H1 (cell line): ENCODE data around the gene RAN. TPM values are rescaled to one million over a fixed set of nuclear protein-coding genes. Genes with fewer than 3 reads are reported as not detected.

Experiments used
- CTCF ChIA-PET: fragments of 300-600 bp; sonication (Branson Sonifier 250); formaldehyde crosslinking; loops from one replicate; lab custom pipeline; 2021; ENCODE audit not compliant: partially characterized antibody; lab: Charles Lee
- POLR2A ChIA-PET: fragments of 300-600 bp; sonication (Branson Sonifier 250); formaldehyde crosslinking; loops from one replicate; lab custom pipeline; 2021; ENCODE audit warnings: inconsistent platforms; ENCODE audit not compliant: partially characterized antibody; lab: Charles Lee
- DNase-seq, 2 experiments: peaks; one replicate each; pipeline versions ENCODE4 v3.0.0 to v3.0.0-alpha.2; 2010 to 2022; ENCODE audit warnings: low spot score in 2 of 2, low read depth in 1 of 2, mixed read lengths in 1 of 2
- FAIRE-seq: peaks from 2 replicates; lab custom pipeline; 2011; peaks lifted over from hg19 to GRCh38; lab: Jason Lieb, UNC
- H2AFZ ChIP-seq: 2 replicates; pipeline ENCODE4 v1.8.1; 2012; ENCODE audit warnings: low read length, inconsistent platforms
- H2AK5ac ChIP-seq: 2 replicates; pipeline ENCODE4 v1.6.1; 2013; ENCODE audit warnings: low read depth, low read length
- H2BK120ac ChIP-seq: replicated peaks from 2 replicates; pipeline ENCODE3; 2013; ENCODE audit warnings: low read depth, low read length, inconsistent platforms
- H2BK12ac ChIP-seq: 2 replicates; pipeline ENCODE4 v1.6.1; 2013; ENCODE audit warnings: low read depth, low read length
- H2BK15ac ChIP-seq: 2 replicates; pipeline ENCODE4 v1.6.1; 2013; ENCODE audit warnings: low read length
- H2BK20ac ChIP-seq: 2 replicates; pipeline ENCODE4 v1.6.1; 2013; ENCODE audit warnings: low read length
- H2BK5ac ChIP-seq: 2 replicates; pipeline ENCODE4 v1.6.1; 2013; ENCODE audit warnings: low read depth, low read length
- H3K14ac ChIP-seq: 2 replicates; pipeline ENCODE4 v1.6.1; 2013; ENCODE audit warnings: inconsistent platforms; ENCODE audit not compliant: insufficient read length
- H3K18ac ChIP-seq: 2 replicates; pipeline ENCODE4 v1.6.1; 2013; ENCODE audit warnings: low read length; ENCODE audit errors: extremely low read depth
- H3K23ac ChIP-seq: 2 replicates; pipeline ENCODE4 v1.6.1; 2013; ENCODE audit warnings: inconsistent platforms; ENCODE audit not compliant: insufficient read length
- H3K23me2 ChIP-seq: 2 replicates; pipeline ENCODE4 v1.6.1; 2013; ENCODE audit warnings: low read depth, low read length
- H3K27ac ChIP-seq: 2 replicates; pipeline ENCODE4 v1.6.1; 2011; ENCODE audit warnings: low read depth, low read length, inconsistent platforms
- H3K27me3 ChIP-seq, 4 experiments: replicated peaks in 1 of 4; 1 replicate in 1 of 4; 2 replicates in 3 of 4; pipeline versions ENCODE4 v1.6.1 to v1.8.1; 2011 to 2013; ENCODE audit warnings: low read length in 3 of 4, mild to moderate bottlenecking in 3 of 4, inconsistent platforms in 2 of 4, mixed read lengths in 2 of 4, moderate library complexity in 1 of 4; ENCODE audit not compliant: control insufficient read depth in 3 of 4, insufficient read depth in 3 of 4; ENCODE audit errors: extremely low read depth in 1 of 4
- H3K36me3 ChIP-seq, 4 experiments: 2 replicates each; pipeline versions ENCODE4 v1.6.1 to v1.8.1; 2011 to 2013; ENCODE audit warnings: mild to moderate bottlenecking in 4 of 4, low read length in 3 of 4, moderate library complexity in 2 of 4, control low read depth in 1 of 4, inconsistent platforms in 1 of 4; ENCODE audit not compliant: insufficient read depth in 4 of 4, control insufficient read depth in 2 of 4
- H3K4ac ChIP-seq: replicated peaks from 2 replicates; pipeline ENCODE3; 2013; ENCODE audit warnings: low read length, low read depth, mixed read lengths, inconsistent platforms; ENCODE audit not compliant: insufficient read length
- H3K4me1 ChIP-seq, 4 experiments: replicated peaks in 1 of 4; 1 replicate in 1 of 4; 2 replicates in 3 of 4; pipeline versions ENCODE4 v1.6.1 to v1.8.1; 2011 to 2013; ENCODE audit warnings: low read length in 3 of 4, inconsistent platforms in 2 of 4, mixed read lengths in 1 of 4; ENCODE audit not compliant: insufficient read depth in 4 of 4, control insufficient read depth in 3 of 4
- H3K4me2 ChIP-seq, 2 experiments: 2 replicates each; pipeline versions ENCODE4 v1.6.1 to v1.8.1; 2011 to 2013; ENCODE audit warnings: low read depth in 2 of 2, low read length in 2 of 2, control low read depth in 1 of 2, inconsistent platforms in 1 of 2, mild to moderate bottlenecking in 1 of 2; ENCODE audit not compliant: insufficient read depth in 1 of 2
- H3K4me3 ChIP-seq, 4 experiments: fragments of 200-600, 300-600 bp in 1 of 4; sonication (generic), shearing (Covaris generic), sonication (Bioruptor Twin) in 1 of 4; 2 replicates each; pipeline versions ENCODE4 v1.5.1 to v1.8.1; 2011 to 2016; ENCODE audit warnings: low read length in 4 of 4, low read depth in 3 of 4, control low read depth in 2 of 4, inconsistent platforms in 2 of 4, mild to moderate bottlenecking in 2 of 4, mixed read lengths in 1 of 4, moderate library complexity in 1 of 4; ENCODE audit not compliant: insufficient read depth in 2 of 4; ENCODE audit errors: extremely low read depth in 1 of 4
- H3K56ac ChIP-seq: replicated peaks from 2 replicates; pipeline ENCODE3; 2013; ENCODE audit warnings: low read depth, mild to moderate bottlenecking, mixed read lengths, low read length, inconsistent platforms; ENCODE audit not compliant: insufficient read length
- H3K79me1 ChIP-seq: 2 replicates; pipeline ENCODE4 v1.6.1; 2013; ENCODE audit warnings: low read depth, low read length, control low read depth
- H3K79me2 ChIP-seq, 2 experiments: 2 replicates each; pipeline versions ENCODE4 v1.6.1 to v1.8.1; 2012 to 2013; ENCODE audit warnings: low read length in 2 of 2, mild to moderate bottlenecking in 2 of 2, inconsistent platforms in 1 of 2; ENCODE audit not compliant: insufficient read depth in 2 of 2, control insufficient read depth in 1 of 2
- H3K9ac ChIP-seq, 4 experiments: replicated peaks in 1 of 4; 1 replicate in 1 of 4; 2 replicates in 3 of 4; pipeline versions ENCODE4 v1.6.1 to v1.8.1; 2011 to 2013; ENCODE audit warnings: low read depth in 3 of 4, low read length in 3 of 4, control low read depth in 2 of 4, mild to moderate bottlenecking in 2 of 4, moderate library complexity in 2 of 4, inconsistent platforms in 1 of 4; ENCODE audit errors: extremely low read depth in 1 of 4
- H3K9me3 ChIP-seq, 2 experiments: 2 replicates each; pipeline versions ENCODE4 v1.6.1 to v1.8.1; 2012 to 2013; ENCODE audit warnings: mild to moderate bottlenecking in 2 of 2, moderate library complexity in 2 of 2, control low read depth in 1 of 2, inconsistent platforms in 1 of 2, low read depth in 1 of 2, low read length in 1 of 2, mixed read lengths in 1 of 2; ENCODE audit not compliant: insufficient read depth in 2 of 2
- H4K20me1 ChIP-seq, 2 experiments: replicated peaks in 1 of 2; 2 replicates each; pipeline versions ENCODE3 to v1.8.1; 2011 to 2013; ENCODE audit warnings: inconsistent platforms in 2 of 2, low read length in 2 of 2, mild to moderate bottlenecking in 1 of 2; ENCODE audit not compliant: insufficient read depth in 2 of 2, control insufficient read depth in 1 of 2
- H4K5ac ChIP-seq: 2 replicates; pipeline ENCODE4 v1.6.1; 2013; ENCODE audit warnings: low read length, low read depth, mixed read lengths, inconsistent platforms; ENCODE audit not compliant: insufficient read length
- H4K8ac ChIP-seq: 2 replicates; pipeline ENCODE4 v1.8.0; 2013; ENCODE audit warnings: mild to moderate bottlenecking, moderate library complexity, low read length, inconsistent platforms; ENCODE audit not compliant: insufficient read depth; ENCODE audit errors: extremely low read depth
- H4K91ac ChIP-seq: replicated peaks from 2 replicates; pipeline ENCODE3; 2013; ENCODE audit warnings: low read length, mixed read lengths, inconsistent platforms; ENCODE audit not compliant: insufficient read length
- BRCA1 ChIP-seq: IDR thresholded peaks from 2 replicates; pipeline ENCODE4 v1.6.1; 2012; ENCODE audit warnings: low read depth, low read length, improper control_type of control experiment
- CBX5 ChIP-seq: fragments of 300-800, 300-1000 bp; sonication (generic); IDR thresholded peaks from 2 replicates; pipeline ENCODE4 v1.7.1; 2016; ENCODE audit warnings: antibody characterized with exemption, low read length, low read depth
- CHD1 ChIP-seq: IDR thresholded peaks from 2 replicates; pipeline ENCODE4 v1.6.1; 2012; ENCODE audit warnings: low read depth, low read length, improper control_type of control experiment
- EP300 ChIP-seq, 2 experiments: IDR thresholded peaks; 1 replicate in 1 of 2; 2 replicates in 1 of 2; pipeline ENCODE4 v1.6.1; 2011 to 2012; ENCODE audit warnings: low read depth in 2 of 2, low read length in 2 of 2, mild to moderate bottlenecking in 2 of 2, borderline replicate concordance in 1 of 2, inconsistent platforms in 1 of 2, moderate library complexity in 1 of 2
- NANOG ChIP-seq: IDR thresholded peaks from 2 replicates; pipeline ENCODE4 v1.6.1; 2011; ENCODE audit warnings: low read length, low read depth, mild to moderate bottlenecking, inconsistent platforms; ENCODE audit not compliant: insufficient read depth, poor library complexity, severe bottlenecking
- RBBP5 ChIP-seq: IDR thresholded peaks from 2 replicates; pipeline ENCODE4 v1.7.1; 2012; ENCODE audit warnings: low read depth, mild to moderate bottlenecking, inconsistent platforms, low read length, moderate library complexity, borderline replicate concordance
- SP2 ChIP-seq: IDR thresholded peaks from 2 replicates; pipeline ENCODE4 v1.6.1; 2012; ENCODE audit warnings: mild to moderate bottlenecking, low read length, inconsistent platforms
- SP4 ChIP-seq: IDR thresholded peaks from 2 replicates; pipeline ENCODE4 v1.6.1; 2012; ENCODE audit warnings: low read length, inconsistent platforms
- TEAD4 ChIP-seq: IDR thresholded peaks from 2 replicates; pipeline ENCODE4 v1.6.1; 2012; ENCODE audit warnings: low read depth, low read length, inconsistent platforms, mixed read lengths
- WGBS, 2 experiments: shearing (Covaris generic) in 1 of 2; methylation state at CpG; one replicate each; pipeline versions ENCODE4 v1.1.6 to v1.1.7; 2013 to 2015; ENCODE audit warnings: low lambda C conversion rate in 2 of 2, mixed read lengths in 2 of 2, inconsistent platforms in 1 of 2, low coverage in 1 of 2, missing lambda C conversion rate in 1 of 2; ENCODE audit not compliant: insufficient replicate concordance in 2 of 2, insufficient coverage in 1 of 2, insufficient read length in 1 of 2; ENCODE audit errors: extremely low coverage in 1 of 2, missing lambda C conversion rate in 1 of 2; 5-methylcytosine and 5-hydroxymethylcytosine counted together
- polyA plus RNA-seq, 7 experiments: library from polyadenylated mRNA; depleted of rRNA in 3 of 7; stranded (reverse) in 5 of 7; unstranded in 2 of 7; fragments of >200 nt in 5 of 7; fragments of 200-250 nt in 2 of 7; gene quantifications; 1 replicate in 5 of 7; 2 replicates in 1 of 7; 4 replicates in 1 of 7; pipeline versions ENCODE4 v1.2.1 to v1.2.3, GENCODE V29; 2011 to 2013; ENCODE audit warnings: missing spikeins in 2 of 7, mixed read lengths in 2 of 7
- total RNA-seq: library from RNA; stranded (reverse); fragmentation: NEBNext Ultra II Directional; extraction: Animal tissue kit (Norgen Biotek cat#: 25700); gene quantifications from 2 replicates; pipeline ENCODE4 v1.2.1, GENCODE V29; 2021
- TF ChIP-seq, protein P1 (sequence below): IDR thresholded peaks from 2 replicates; pipeline ENCODE4 v1.6.1; 2012; ENCODE audit warnings: inconsistent platforms

The RAN gene
- total and polyA plus RNA-seq, 2 of the 8 experiments (the other 6 are each of a cell fraction or from before 2014, with no cell fraction given): 2,064 to 2,203 TPM

DNA sequence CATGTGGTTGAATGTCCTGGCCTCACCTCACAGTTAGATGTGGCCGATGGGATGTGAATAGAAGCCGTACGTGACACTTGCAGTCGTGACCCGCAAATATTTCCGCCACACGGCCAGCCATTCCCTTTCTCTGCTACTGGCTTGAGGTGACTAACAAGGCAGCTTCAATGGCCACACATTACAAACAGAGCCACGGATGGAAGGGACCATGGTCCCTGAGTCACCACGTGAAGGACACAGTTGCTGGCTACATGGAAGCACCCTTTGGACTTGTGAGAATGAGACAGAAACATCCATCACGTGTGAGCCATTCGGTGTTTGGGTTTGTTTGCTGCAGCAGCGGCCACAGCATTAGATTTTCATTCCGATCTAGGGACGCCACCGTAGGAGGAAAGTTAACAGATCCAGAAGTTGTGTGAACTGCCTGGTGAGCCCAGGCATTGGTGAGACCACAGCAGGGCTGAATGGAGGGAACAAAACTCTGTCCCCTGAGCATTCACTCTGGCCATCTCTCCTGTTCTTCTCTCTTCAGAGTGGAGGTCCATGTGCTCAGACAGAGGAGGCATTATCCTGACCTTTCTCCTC, 48.3 kb downstream of the RAN start:
- H3K4me1 ChIP-seq: peaks cover 0 to 2% (median 1%) of the 10 kb centered on the region in 4 experiments; a peak in 3 of 7 replicates
- no peak overlapping the region for H2BK15ac ChIP-seq
- H3K27me3 ChIP-seq: no peaks in the 10 kb centered on the region; a peak in 1 of 7 replicates
- no peak overlapping the region for H3K14ac ChIP-seq
- no peaks in the 10 kb centered on the region; a peak in 2 of 4 replicates for H3K9me3 ChIP-seq
- no peak overlapping the region for H3K18ac ChIP-seq
- H3K27ac ChIP-seq: no peak overlapping the region
- no peak overlapping the region for H3K9ac ChIP-seq
- FAIRE-seq (no peak), DNase-seq (no peak)
- no peak overlapping the region for H2AFZ ChIP-seq
- no peak overlapping the region for H2BK12ac ChIP-seq
- no peak overlapping the region for H4K5ac ChIP-seq
- H3K23me2 ChIP-seq: no peaks in the 10 kb centered on the region
- H3K56ac ChIP-seq: no peak overlapping the region
- POLR2A ChIA-PET: interaction anchor here (1.4 kb wide), 2 partner anchors 12 to 29 kb away, joined by 3 to 4 read pairs; no protein-coding TSS in a partner anchor
- no peak overlapping the region for H3K4ac ChIP-seq
- WGBS, 2 experiments: 92% methylated on average over 15 of the region's 15 CpGs; no CpG with 5 or more reads in 1 of the 2 experiments
- no peak overlapping the region for H4K91ac ChIP-seq
- no peak overlapping the region for H2BK120ac ChIP-seq
- H3K4me3 ChIP-seq: no peak overlapping the region
- CTCF ChIA-PET: interaction anchor here (0.7 kb wide), 1 partner anchor 184 kb away, joined by 3 read pairs; no protein-coding TSS in a partner anchor
- no peak overlapping the region for H2BK5ac ChIP-seq
- H3K36me3 ChIP-seq: no peaks in the 10 kb centered on the region
- no peak overlapping the region for H3K23ac ChIP-seq
- H3K79me1 ChIP-seq: no peaks in the 10 kb centered on the region
- no peak overlapping the region for H4K8ac ChIP-seq
- H2AK5ac ChIP-seq: no peak overlapping the region
- H3K4me2 ChIP-seq: no peak overlapping the region
- H3K79me2 ChIP-seq: no peaks in the 10 kb centered on the region
- H2BK20ac ChIP-seq: no peak overlapping the region
- no peaks in the 10 kb centered on the region for H4K20me1 ChIP-seq
- TF ChIP-seq CHD1 (no peak), RBBP5 (no peak), NANOG (no peak), BRCA1 (no peak), TEAD4 (no peak), CBX5 (no peak), SP2 (no peak), SP4 (no peak), EP300 (IDR thresholded peaks at IDR 0.05; ENCODE audit: borderline replicate concordance in 1 of 2, low read depth in 2 of 2, low read length in 2 of 2) (no peak)
- TF ChIP-seq, protein P1, sequence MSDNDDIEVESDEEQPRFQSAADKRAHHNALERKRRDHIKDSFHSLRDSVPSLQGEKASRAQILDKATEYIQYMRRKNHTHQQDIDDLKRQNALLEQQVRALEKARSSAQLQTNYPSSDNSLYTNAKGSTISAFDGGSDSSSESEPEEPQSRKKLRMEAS: no peak
